Endothelial cell of umbilical vein (primary cell): ENCODE results near the gene ZDHHC11. TPM values are rescaled to one million over a fixed set of nuclear protein-coding genes. Genes with fewer than 3 reads are reported as not detected.
"Not testable (repeated sequence)": the region's sequence is repeated elsewhere in the genome, so short reads cannot be mapped to it uniquely, and the experiment has no call there.

Source experiments
- BruUV-seq: library from RNA; stranded (reverse); fragments of 400-500 nt; replicated peaks from 2 replicates; lab custom pipeline; 2021; lab: Mats Ljungman, UMichigan
- CTCF ChIA-PET: fragments of 300-600, 350-600 bp; sonication (Branson Sonifier 250); formaldehyde crosslinking; loops from one replicate; lab custom pipeline; 2021; ENCODE audit warnings: antibody characterized with exemption, inconsistent platforms; lab: Charles Lee
- POLR2A ChIA-PET: fragments of 300-600, 350-600 bp; sonication (Branson Sonifier 250); formaldehyde crosslinking; loops from one replicate; lab custom pipeline; 2021; ENCODE audit warnings: antibody characterized with exemption, inconsistent platforms; lab: Charles Lee
- DNase-seq: peaks from one replicate; pipeline ENCODE4 v3.0.0-alpha.2; 2011; ENCODE audit warnings: low read depth, low spot score
- FAIRE-seq: peaks from 2 replicates; lab custom pipeline; 2011; peaks lifted over from hg19 to GRCh38; lab: Jason Lieb, UNC
- H2AFZ ChIP-seq: 2 replicates; pipeline ENCODE4 v1.6.0; 2012; ENCODE audit warnings: low read depth, low read length, control low read depth, inconsistent platforms
- H3K27ac ChIP-seq: 2 replicates; pipeline ENCODE4 v1.5.1; 2011; ENCODE audit warnings: low read depth, mild to moderate bottlenecking, control low read depth, low read length, moderate library complexity; ENCODE audit not compliant: insufficient read depth
- H3K27me3 ChIP-seq, 2 experiments: 2 replicates each; pipeline versions ENCODE4 v1.6.0 to v1.6.1; 2011; ENCODE audit warnings: low read length in 2 of 2, mixed read lengths in 1 of 2; ENCODE audit not compliant: control insufficient read depth in 2 of 2, insufficient read depth in 2 of 2
- H3K36me3 ChIP-seq, 2 experiments: 2 replicates in 1 of 2; 3 replicates in 1 of 2; pipeline ENCODE4 v1.5.1; 2011; ENCODE audit warnings: low read length in 2 of 2, mild to moderate bottlenecking in 1 of 2, moderate library complexity in 1 of 2; ENCODE audit not compliant: control insufficient read depth in 2 of 2, insufficient read depth in 2 of 2; ENCODE audit errors: extremely low read depth in 1 of 2
- H3K4me1 ChIP-seq: 3 replicates; pipeline ENCODE4 v1.5.1; 2011; ENCODE audit warnings: mild to moderate bottlenecking, low read length; ENCODE audit not compliant: control insufficient read depth, insufficient read depth; ENCODE audit errors: extremely low read depth
- H3K4me2 ChIP-seq: 2 replicates; pipeline ENCODE4 v1.6.1; 2011; ENCODE audit warnings: low read length, control low read depth, mixed read lengths; ENCODE audit not compliant: insufficient read depth
- H3K4me3 ChIP-seq, 3 experiments: fragments of 200-600 bp in 1 of 3; sonication (generic), shearing (Covaris generic) in 1 of 3; replicated peaks in 1 of 3; 2 replicates each; pipeline ENCODE4 v1.5.1; 2011 to 2016; ENCODE audit warnings: control low read depth in 3 of 3, low read length in 3 of 3, mild to moderate bottlenecking in 2 of 3, inconsistent platforms in 1 of 3, low read depth in 1 of 3, moderate library complexity in 1 of 3; ENCODE audit not compliant: insufficient read depth in 1 of 3
- H3K79me2 ChIP-seq: 2 replicates; pipeline ENCODE4 v1.6.0; 2012; ENCODE audit warnings: low read length, inconsistent platforms; ENCODE audit not compliant: control insufficient read depth, insufficient read depth
- H3K9ac ChIP-seq: replicated peaks from 2 replicates; pipeline ENCODE3; 2011; ENCODE audit warnings: low read length, control low read depth; ENCODE audit not compliant: insufficient read depth; ENCODE audit errors: extremely low read depth
- H3K9me1 ChIP-seq: replicated peaks from 3 replicates; pipeline ENCODE4 v1.6.0; 2011; ENCODE audit warnings: mild to moderate bottlenecking, low read length; ENCODE audit not compliant: control insufficient read depth, insufficient read depth; ENCODE audit errors: extremely low read depth
- H3K9me3 ChIP-seq: replicated peaks from 2 replicates; pipeline ENCODE4 v1.5.1; 2012; ENCODE audit warnings: low read length, inconsistent platforms; ENCODE audit not compliant: control insufficient read depth, insufficient read depth
- H4K20me1 ChIP-seq: replicated peaks from 2 replicates; pipeline ENCODE3; 2011; ENCODE audit warnings: mild to moderate bottlenecking, low read length; ENCODE audit not compliant: control insufficient read depth, insufficient read depth; ENCODE audit errors: extremely low read depth
- EZH2 ChIP-seq: IDR thresholded peaks from 2 replicates; pipeline ENCODE4 v1.6.1; 2012; ENCODE audit warnings: borderline replicate concordance, low read depth, mild to moderate bottlenecking, moderate library complexity, low read length, inconsistent platforms; ENCODE audit not compliant: severe bottlenecking
- FOS ChIP-seq: IDR thresholded peaks from 2 replicates; pipeline ENCODE4 v1.6.1; 2011; ENCODE audit warnings: mild to moderate bottlenecking, low read length, moderate library complexity, borderline replicate concordance; ENCODE audit not compliant: insufficient read depth
- GATA2 ChIP-seq: IDR thresholded peaks from 2 replicates; pipeline ENCODE4 v1.7.0; 2011; ENCODE audit warnings: low read depth, mild to moderate bottlenecking, moderate library complexity, mixed read lengths, low read length; ENCODE audit not compliant: insufficient read length, insufficient read depth
- JUN ChIP-seq: IDR thresholded peaks from 2 replicates; pipeline ENCODE4 v1.6.1; 2011; ENCODE audit warnings: borderline replicate concordance, low read depth; ENCODE audit not compliant: insufficient read length, insufficient read depth
- MYC ChIP-seq: IDR thresholded peaks from one replicate; pipeline ENCODE4 v1.6.1; 2011; ENCODE audit warnings: mild to moderate bottlenecking, low read depth, low read length
- POLR2A ChIP-seq: IDR thresholded peaks from 2 replicates; pipeline ENCODE4 v1.6.1; 2012; ENCODE audit warnings: low read depth, mild to moderate bottlenecking, control low read depth, low read length
- POLR2AphosphoS5 ChIP-seq: IDR thresholded peaks from 2 replicates; pipeline ENCODE4 v1.6.1; 2012; ENCODE audit warnings: low read depth, mild to moderate bottlenecking, control low read depth, low read length, moderate library complexity; ENCODE audit not compliant: insufficient read depth
- dilution Hi-C: fragments of 300-500 bp; cut with MboI; formaldehyde crosslinking; loops from one replicate; pipeline ENCODE4 v1.15.0; 2019; ENCODE audit warnings: low sequenced_read_pairs; ENCODE audit not compliant: extremely low pct_ligation_motif_present
- intact Hi-C: fragments of 100-400 bp; cut with micrococcal nuclease; formaldehyde crosslinking; loops from one replicate; pipeline ENCODE4 v1.10.0; 2022
- polyA plus RNA-seq, 4 experiments: library from polyadenylated mRNA; depleted of rRNA in 3 of 4; stranded (reverse) in 3 of 4; unstranded in 1 of 4; fragments of >200 nt; gene quantifications; 2 replicates each; pipeline versions ENCODE4 v1.2.1 to v1.2.3, GENCODE V29; 2011 to 2012; ENCODE audit warnings: missing spikeins in 1 of 4
- total RNA-seq: library from RNA; stranded (reverse); gene quantifications from 2 replicates; pipeline ENCODE4 v1.2.3, GENCODE V29; 2021
- TF ChIP-seq, protein P1 (sequence below), 2 donors: IDR thresholded peaks; 1 replicate in 1 of 2; 2 replicates in 1 of 2; pipeline ENCODE4 v1.5.1; 2011; ENCODE audit warnings: low read length in 2 of 2, mild to moderate bottlenecking in 2 of 2, moderate library complexity in 2 of 2, control low read depth in 1 of 2, inconsistent platforms in 1 of 2, low read depth in 1 of 2; ENCODE audit not compliant: insufficient read depth in 1 of 2; ENCODE audit errors: extremely low read depth in 1 of 2

The ZDHHC11 gene
- total and polyA plus RNA-seq, 2 donors (not counting 3 experiments of a cell fraction or from before 2014, with no cell fraction given) = 0.35 to 4.4 TPM

DNA sequence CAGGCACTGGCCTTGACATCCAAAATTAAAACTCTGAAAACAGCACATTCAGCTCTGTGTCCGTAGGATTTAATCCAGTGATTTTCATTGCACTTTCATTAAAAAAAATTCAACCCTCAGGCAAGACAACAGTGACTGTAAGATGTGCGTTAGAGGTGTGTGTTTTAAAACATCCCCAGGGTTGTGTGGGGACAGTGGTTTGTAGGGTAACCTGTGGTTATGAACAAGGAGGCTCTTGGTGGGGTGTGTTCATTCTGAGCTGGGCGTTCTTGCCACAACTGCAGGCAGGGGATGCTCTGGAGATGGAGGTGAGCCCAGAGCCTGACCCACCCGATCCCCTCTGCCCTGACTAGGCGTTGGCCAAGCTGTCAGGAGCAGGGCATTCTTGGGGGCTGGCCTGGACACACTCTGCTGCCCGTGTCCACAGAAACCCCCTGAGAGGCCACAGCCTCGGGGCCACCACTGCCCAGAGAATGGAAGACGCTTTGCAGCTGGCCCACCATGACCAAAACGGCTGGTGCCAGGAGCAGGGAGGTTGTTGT is 103.4 kb downstream of the ZDHHC11 start:
- POLR2A ChIA-PET, H2AFZ ChIP-seq, intact Hi-C loops, H3K4me2 ChIP-seq, H3K9ac ChIP-seq, dilution Hi-C loops, H3K27ac ChIP-seq, H3K9me1 ChIP-seq, FAIRE-seq, H3K4me1 ChIP-seq, H3K36me3 ChIP-seq, H4K20me1 ChIP-seq, DNase-seq, CTCF ChIA-PET, H3K4me3 ChIP-seq, H3K27me3 ChIP-seq, H3K9me3 ChIP-seq, BruUV-seq, H3K79me2 ChIP-seq: not testable (repeated sequence)

DNA sequence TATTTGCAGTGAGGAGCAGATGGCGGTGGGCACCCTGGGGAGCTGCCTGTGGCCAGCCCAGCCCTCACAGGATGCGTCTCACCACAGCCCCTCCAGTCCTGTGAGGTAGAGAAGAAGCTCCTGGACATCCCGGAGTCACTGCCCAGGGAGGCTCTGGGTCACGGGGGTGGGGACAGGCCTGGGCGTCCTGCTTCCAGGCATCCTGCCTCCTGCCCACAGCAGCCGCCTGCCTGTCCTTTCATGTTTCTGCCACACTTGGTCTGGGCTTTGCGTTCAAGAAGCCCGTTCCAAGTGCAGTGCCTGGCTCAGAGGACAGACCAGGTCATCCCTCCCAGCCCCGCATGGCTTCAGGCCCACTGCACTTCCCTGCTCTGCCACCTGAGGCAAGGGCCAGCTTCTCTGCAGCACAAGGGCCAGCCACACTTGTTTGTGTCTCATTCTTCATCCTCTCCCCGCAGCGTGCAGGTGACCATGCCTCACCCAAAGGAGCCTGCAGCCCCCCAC is 104.5 kb downstream of the ZDHHC11 start:
- Histone ChIP-seq H2AFZ (no peak overlapping the region), H4K20me1 (no peaks in the 10 kb centered on the region), H3K27ac (no peak overlapping the region), H3K9me3 (no peaks in the 10 kb centered on the region), H3K79me2 (no peaks in the 10 kb centered on the region), H3K9ac (no peak overlapping the region), H3K4me2 (no peak overlapping the region), H3K36me3 (no peaks in the 10 kb centered on the region), H3K27me3 (no peaks in the 10 kb centered on the region), H3K9me1 (no peaks in the 10 kb centered on the region), H3K4me3 (no peak overlapping the region), H3K4me1 (no peaks in the 10 kb centered on the region)
- CTCF ChIA-PET = no interaction called here
- DNase-seq (no peak), FAIRE-seq (no peak)
- TF ChIP-seq POLR2A (no peak), POLR2AphosphoS5 (no peak), FOS (no peak), GATA2 (no peak), JUN (no peak), MYC (no peak), EZH2 (no peak)
- TF ChIP-seq, protein P1, sequence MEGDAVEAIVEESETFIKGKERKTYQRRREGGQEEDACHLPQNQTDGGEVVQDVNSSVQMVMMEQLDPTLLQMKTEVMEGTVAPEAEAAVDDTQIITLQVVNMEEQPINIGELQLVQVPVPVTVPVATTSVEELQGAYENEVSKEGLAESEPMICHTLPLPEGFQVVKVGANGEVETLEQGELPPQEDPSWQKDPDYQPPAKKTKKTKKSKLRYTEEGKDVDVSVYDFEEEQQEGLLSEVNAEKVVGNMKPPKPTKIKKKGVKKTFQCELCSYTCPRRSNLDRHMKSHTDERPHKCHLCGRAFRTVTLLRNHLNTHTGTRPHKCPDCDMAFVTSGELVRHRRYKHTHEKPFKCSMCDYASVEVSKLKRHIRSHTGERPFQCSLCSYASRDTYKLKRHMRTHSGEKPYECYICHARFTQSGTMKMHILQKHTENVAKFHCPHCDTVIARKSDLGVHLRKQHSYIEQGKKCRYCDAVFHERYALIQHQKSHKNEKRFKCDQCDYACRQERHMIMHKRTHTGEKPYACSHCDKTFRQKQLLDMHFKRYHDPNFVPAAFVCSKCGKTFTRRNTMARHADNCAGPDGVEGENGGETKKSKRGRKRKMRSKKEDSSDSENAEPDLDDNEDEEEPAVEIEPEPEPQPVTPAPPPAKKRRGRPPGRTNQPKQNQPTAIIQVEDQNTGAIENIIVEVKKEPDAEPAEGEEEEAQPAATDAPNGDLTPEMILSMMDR (IDR thresholded peaks at IDR 0.05; ENCODE audit: extremely low read depth in 1 of 2, insufficient read depth in 1 of 2, low read depth in 1 of 2, low read length in 2 of 2) = no peak
- POLR2A ChIA-PET = no interaction called here
- dilution Hi-C loops = no loop called here
- BruUV-seq = no TSS peak
- intact Hi-C loops = no loop called here
